DOHH2 (cell line): ENCODE results near the gene GGACT.

Experiments used
- H3F3A ChIP-seq: fragments of 200-600 bp; sonication (generic), shearing (Covaris generic); 2 replicates; pipeline ENCODE4 v1.6.0; 2016; ENCODE audit warnings: antibody characterized with exemption, mild to moderate bottlenecking; ENCODE audit not compliant: control insufficient read depth, insufficient read depth
- H3K27ac ChIP-seq: fragments of 200-600 bp; sonication (generic); 2 replicates; pipeline ENCODE4 v1.5.1; 2014; ENCODE audit warnings: low read depth, mild to moderate bottlenecking, low read length, moderate library complexity
- H3K27me3 ChIP-seq: fragments of 200-600 bp; sonication (generic); 2 replicates; pipeline ENCODE4 v1.6.1; 2014; ENCODE audit warnings: mild to moderate bottlenecking, low read length, mixed read lengths; ENCODE audit not compliant: control insufficient read depth
- H3K36me3 ChIP-seq: fragments of 200-600 bp; sonication (generic); 2 replicates; pipeline ENCODE4 v1.6.1; 2014; ENCODE audit warnings: mild to moderate bottlenecking, low read length, moderate library complexity, mixed read lengths; ENCODE audit not compliant: control insufficient read depth
- H3K4me1 ChIP-seq: fragments of 200-600 bp; sonication (generic); 2 replicates; pipeline ENCODE4 v1.6.1; 2014; ENCODE audit warnings: mild to moderate bottlenecking, low read length, mixed read lengths; ENCODE audit not compliant: control insufficient read depth
- H3K4me2 ChIP-seq: fragments of 200-600 bp; sonication (generic); 2 replicates; pipeline ENCODE4 v1.6.0; 2014; ENCODE audit warnings: mild to moderate bottlenecking, low read length, moderate library complexity
- H3K4me3 ChIP-seq: fragments of 200-600 bp; sonication (generic); 2 replicates; pipeline ENCODE4 v1.5.1; 2014; ENCODE audit warnings: mild to moderate bottlenecking, low read length, mixed read lengths
- H3K79me2 ChIP-seq: fragments of 200-600 bp; sonication (generic); 2 replicates; pipeline ENCODE4 v1.6.1; 2014; ENCODE audit warnings: mild to moderate bottlenecking, low read length, mixed read lengths; ENCODE audit not compliant: control insufficient read depth
- H3K9me2 ChIP-seq: fragments of 200-600 bp; sonication (generic); replicated peaks from 2 replicates; pipeline ENCODE4 v1.6.1; 2014; ENCODE audit warnings: mild to moderate bottlenecking, low read length, mixed read lengths; ENCODE audit not compliant: control insufficient read depth
- H3K9me3 ChIP-seq: fragments of 200-600 bp; sonication (generic); 2 replicates; pipeline ENCODE4 v1.6.1; 2014; ENCODE audit warnings: antibody characterized with exemption, low read length, mixed read lengths; ENCODE audit not compliant: control insufficient read depth, insufficient read depth
- H4K20me1 ChIP-seq: fragments of 200-600 bp; sonication (generic); 2 replicates; pipeline ENCODE4 v1.6.0; 2014; ENCODE audit warnings: low read depth, mild to moderate bottlenecking, antibody characterized with exemption, low read length, moderate library complexity; ENCODE audit not compliant: control insufficient read depth, insufficient read depth
- EZH2phosphoT487 ChIP-seq: fragments of 200-600 bp; sonication (generic); IDR thresholded peaks from 2 replicates; pipeline ENCODE4 v1.6.1; 2017; ENCODE audit warnings: borderline replicate concordance, mild to moderate bottlenecking, antibody characterized with exemption, low read length, moderate library complexity, mixed read lengths
- TF ChIP-seq, protein P1 (sequence below): fragments of 200-600 bp; sonication (generic); IDR thresholded peaks from one replicate; pipeline ENCODE4 v1.5.1; 2014; ENCODE audit warnings: antibody characterized with exemption, mild to moderate bottlenecking, low read depth, low read length; ENCODE audit not compliant: poor library complexity, severe bottlenecking

The GGACT gene

DNA sequence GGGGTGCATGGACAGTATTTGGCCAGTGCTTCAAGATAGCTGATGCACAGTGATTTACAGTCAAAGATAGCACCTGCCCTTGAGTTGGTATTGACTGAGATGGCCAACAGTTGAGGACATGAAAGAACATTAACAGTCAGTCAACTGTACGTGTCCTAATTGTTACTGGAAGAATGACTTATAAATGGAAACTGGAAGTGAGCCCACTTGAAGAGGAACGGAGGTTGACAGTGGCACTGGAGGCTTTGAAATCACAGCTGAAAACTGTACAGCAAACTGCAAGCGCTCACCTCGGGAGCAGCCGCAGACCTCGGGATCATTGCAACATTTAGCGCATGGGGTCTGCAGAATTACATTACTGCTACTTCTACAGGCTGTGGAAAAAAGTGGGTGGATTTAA lies 77.1 kb downstream of the GGACT start:
- H3K4me2 ChIP-seq, result no peak overlapping the region
- H3K4me1 ChIP-seq, result no peaks in the 10 kb centered on the region

DNA sequence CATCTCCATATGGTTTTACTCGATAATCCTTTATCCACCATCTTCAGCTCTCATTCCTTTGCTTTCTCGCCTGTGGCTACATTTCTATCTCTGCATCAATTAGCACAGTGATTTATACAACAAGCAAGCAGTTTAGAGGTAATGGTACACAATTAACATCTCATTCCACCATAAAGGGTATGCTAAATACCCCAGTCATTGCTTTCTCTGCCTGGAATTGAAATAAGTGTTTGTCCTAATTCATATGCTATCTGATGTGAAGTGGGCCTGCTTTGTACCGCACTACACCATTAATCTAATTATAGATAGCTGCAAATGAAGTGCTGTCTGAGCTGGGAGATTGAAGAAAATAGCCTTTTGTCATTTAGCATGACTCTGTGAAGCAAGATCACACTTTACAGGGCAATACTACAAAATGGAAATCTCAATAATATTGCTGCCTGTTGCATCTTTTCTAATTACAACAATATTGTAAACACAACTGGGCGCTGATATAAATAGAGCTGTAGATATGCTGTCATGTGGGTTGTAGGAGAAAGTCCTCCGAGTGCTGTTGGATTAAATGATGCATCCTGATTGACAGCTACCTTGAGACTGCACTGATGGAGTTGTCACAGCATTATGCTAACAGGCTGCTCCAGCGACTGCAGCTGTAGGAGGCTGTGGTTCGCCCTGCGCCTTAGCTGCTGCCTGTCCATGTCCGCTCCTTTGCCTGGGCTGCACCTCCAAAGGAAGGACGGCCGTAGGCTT lies 78.2 kb downstream of the GGACT start:
- Histone ChIP-seq H3K4me2 (no peak overlapping the region), H3K27me3 (peaks cover 15% of the 10 kb centered on the region), H3K4me3 (no peak overlapping the region), H3F3A (no peaks in the 10 kb centered on the region), H3K36me3 (no peaks in the 10 kb centered on the region), H3K79me2 (no peaks in the 10 kb centered on the region), H3K9me2 (no peaks in the 10 kb centered on the region), H3K27ac (no peak overlapping the region), H4K20me1 (no peaks in the 10 kb centered on the region), H3K4me1 (no peaks in the 10 kb centered on the region), H3K9me3 (no peaks in the 10 kb centered on the region)
- TF ChIP-seq, protein P1, sequence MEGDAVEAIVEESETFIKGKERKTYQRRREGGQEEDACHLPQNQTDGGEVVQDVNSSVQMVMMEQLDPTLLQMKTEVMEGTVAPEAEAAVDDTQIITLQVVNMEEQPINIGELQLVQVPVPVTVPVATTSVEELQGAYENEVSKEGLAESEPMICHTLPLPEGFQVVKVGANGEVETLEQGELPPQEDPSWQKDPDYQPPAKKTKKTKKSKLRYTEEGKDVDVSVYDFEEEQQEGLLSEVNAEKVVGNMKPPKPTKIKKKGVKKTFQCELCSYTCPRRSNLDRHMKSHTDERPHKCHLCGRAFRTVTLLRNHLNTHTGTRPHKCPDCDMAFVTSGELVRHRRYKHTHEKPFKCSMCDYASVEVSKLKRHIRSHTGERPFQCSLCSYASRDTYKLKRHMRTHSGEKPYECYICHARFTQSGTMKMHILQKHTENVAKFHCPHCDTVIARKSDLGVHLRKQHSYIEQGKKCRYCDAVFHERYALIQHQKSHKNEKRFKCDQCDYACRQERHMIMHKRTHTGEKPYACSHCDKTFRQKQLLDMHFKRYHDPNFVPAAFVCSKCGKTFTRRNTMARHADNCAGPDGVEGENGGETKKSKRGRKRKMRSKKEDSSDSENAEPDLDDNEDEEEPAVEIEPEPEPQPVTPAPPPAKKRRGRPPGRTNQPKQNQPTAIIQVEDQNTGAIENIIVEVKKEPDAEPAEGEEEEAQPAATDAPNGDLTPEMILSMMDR, result no peak
- TF ChIP-seq EZH2phosphoT487, result no peak

More for the DNA sequence above, 77.1 kb downstream of the GGACT start:
- Histone ChIP-seq H3K79me2 (no peaks in the 10 kb centered on the region), H3F3A (no peaks in the 10 kb centered on the region), H4K20me1 (no peaks in the 10 kb centered on the region), H3K4me3 (no peak overlapping the region), H3K9me3 (no peaks in the 10 kb centered on the region), H3K36me3 (no peaks in the 10 kb centered on the region), H3K27me3 (peaks cover 14% of the 10 kb centered on the region), H3K9me2 (no peaks in the 10 kb centered on the region), H3K27ac (no peak overlapping the region)
- TF ChIP-seq, protein P1, result no peak
- TF ChIP-seq EZH2phosphoT487, result no peak

DNA sequence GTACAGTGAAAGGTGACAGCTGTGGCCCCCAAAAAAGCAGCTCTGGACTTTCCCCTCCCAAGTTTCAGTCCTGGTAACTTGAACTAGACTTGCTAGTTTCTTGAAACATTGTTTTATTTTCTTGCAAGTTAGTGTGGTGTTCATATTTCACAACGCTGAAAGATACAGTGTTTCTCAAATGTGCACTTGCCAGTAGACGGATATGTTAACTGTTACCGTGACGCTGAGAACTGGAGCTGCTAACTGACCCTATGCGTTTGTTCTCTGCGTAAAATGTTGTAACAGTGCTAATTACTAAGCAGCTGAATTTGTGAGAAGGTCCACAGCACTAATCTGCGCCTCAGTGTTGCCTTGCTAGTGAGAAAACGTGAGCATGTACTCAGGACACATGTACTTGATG lies 79.6 kb downstream of the GGACT start:
- H3K9me3 ChIP-seq, result no peaks in the 10 kb centered on the region
- no peak for TF ChIP-seq EZH2phosphoT487
- TF ChIP-seq, protein P1, result no peak
- no peaks in the 10 kb centered on the region for H4K20me1 ChIP-seq
- no peak overlapping the region for H3K4me2 ChIP-seq
- H3F3A ChIP-seq, result no peaks in the 10 kb centered on the region
- no peaks in the 10 kb centered on the region for H3K9me2 ChIP-seq
- no peak overlapping the region for H3K27ac ChIP-seq
- H3K27me3 ChIP-seq, result peaks cover 9% of the 10 kb centered on the region; the same call in 1 of the 2 replicates
- no peaks in the 10 kb centered on the region for H3K4me1 ChIP-seq
- H3K79me2 ChIP-seq, result no peaks in the 10 kb centered on the region
- H3K4me3 ChIP-seq, result no peak overlapping the region
- H3K36me3 ChIP-seq, result no peaks in the 10 kb centered on the region
